GM18870 (cell line): ENCODE data around the gene LIG3.
"Not testable (repeated sequence)": the region's sequence is repeated elsewhere in the genome, so short reads cannot be mapped to it uniquely, and the experiment has no call there.

Source experiments
- ATAC-seq: cut with Tn5 transposase; IDR thresholded peaks from one replicate; pipeline ENCODE4 v1.9.1; 2021; ENCODE audit warnings: moderate library complexity; ENCODE audit not compliant: unreplicated experiment

The LIG3 gene

GRCh38 chr17:34998205-34998604, 17.9 kb downstream of the LIG3 start:
- no peak for ATAC-seq

GRCh38 chr17:34999456-34999855, 19.1 kb downstream of the LIG3 start:
- no peak for ATAC-seq

DNA sequence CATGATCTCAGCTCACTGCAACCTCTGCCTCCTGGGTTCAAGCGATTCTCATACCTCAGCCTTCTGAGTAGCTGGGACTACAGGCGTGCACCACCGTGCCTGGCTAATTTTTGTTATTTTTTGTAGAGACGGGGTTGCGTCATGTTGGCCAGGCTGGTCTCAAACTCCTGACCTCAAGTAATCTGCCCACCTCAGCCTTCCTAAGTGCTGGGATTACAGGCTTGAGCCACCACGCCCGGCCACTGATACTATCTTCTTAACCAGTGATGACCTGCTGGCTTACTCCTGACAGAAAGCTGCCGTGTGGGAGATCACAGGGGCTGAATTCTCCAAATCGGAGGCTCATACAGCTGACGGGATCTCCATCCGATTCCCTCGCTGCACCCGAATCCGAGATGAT, 20.7 kb downstream of the LIG3 start:
- not testable (repeated sequence) for ATAC-seq

- ATAC-seq, result no peak
Observed at GRCh38 chr17:35001549-35001948, 21.2 kb downstream of the LIG3 start.

GRCh38 chr17:35002876-35003551, 22.7 kb downstream of the LIG3 start:
- no peak for ATAC-seq

DNA sequence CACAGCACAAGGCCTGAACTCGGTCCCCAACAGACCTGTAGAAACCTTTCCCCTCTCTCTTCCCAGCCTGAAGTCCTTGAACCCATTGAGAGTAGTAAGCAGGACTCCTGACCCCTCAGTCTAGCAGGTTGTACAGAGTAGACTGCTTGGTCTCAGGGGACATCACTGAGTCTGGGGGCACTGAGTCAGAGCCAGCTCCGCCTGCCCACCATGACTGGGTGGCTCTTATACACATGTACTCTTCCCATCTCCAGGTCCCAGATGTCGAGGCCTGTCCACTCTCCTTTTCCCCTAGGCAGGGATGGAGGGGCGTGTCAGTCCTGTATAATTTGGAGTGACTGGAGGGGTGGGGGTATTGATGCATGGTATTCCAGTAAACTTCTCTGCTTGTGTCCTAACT, 23.5 kb downstream of the LIG3 start:
- ATAC-seq, result no peak

DNA sequence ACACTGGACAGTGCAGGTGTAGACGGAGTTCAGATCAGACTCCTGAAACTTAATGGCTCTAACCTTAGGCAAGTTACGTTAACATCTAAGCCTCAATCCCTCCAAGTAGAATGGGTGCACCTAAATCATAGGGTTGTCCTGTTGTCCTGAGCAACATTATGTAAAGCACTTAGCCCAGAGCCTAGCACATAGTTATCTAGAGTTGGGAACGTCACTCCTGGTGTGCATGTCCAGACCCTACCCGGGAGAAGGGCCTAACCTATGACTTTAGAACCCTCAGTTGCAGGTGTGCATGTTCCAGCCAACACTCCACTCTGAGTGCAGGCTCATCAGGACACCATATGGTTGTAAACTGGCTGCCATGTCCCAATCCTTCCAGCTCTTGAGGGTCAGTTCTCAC, 26.0 kb downstream of the LIG3 start:
- no peak for ATAC-seq

DNA sequence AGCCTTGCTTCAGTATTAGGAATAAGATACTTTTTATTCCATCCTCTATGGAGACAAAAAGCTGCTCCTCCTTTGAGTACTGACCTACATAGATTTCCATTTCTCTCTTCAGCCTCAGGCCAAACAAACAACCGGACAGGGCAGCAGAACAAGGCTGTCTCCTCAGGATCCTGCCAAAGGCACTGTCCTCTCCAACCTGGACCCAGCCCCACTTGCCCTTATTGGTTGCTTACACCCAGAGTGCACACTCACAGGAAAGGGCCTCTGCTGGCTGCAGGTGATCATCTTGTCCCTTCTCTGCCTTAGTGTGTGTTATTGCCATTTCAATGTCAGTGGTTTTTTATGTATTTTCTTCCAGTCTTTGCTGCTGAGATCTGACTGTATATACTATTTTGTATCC, 26.6 kb downstream of the LIG3 start:
- ATAC-seq, result no peak

GRCh38 chr17:35010093-35010492, 29.8 kb downstream of the LIG3 start:
- no peak for ATAC-seq

GRCh38 chr17:35011671-35012216, 31.4 kb downstream of the LIG3 start:
- ATAC-seq, result no peak

DNA sequence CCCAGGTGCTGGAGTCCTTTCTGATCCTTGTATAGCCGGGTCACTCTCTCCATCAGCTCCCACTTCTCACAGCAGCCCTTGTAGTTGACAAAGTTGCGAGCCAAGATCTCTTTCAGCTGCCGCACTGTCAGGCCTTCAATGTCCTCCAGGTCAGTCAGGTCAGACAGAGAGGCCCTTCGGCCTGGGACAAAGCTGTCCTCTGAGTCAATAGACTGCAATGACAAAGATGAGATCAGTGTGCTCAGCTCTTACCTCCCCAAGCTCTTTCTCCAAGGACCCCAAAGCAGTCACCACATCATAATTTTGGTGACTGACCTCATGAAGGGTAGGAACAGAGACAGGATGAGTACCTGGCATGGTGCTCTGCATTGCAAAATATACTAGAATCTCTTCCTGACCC, 36.1 kb downstream of the LIG3 start:
- no peak for ATAC-seq

- ATAC-seq, result no peak
Observed at GRCh38 chr17:35017021-35017420, 36.7 kb downstream of the LIG3 start.

DNA sequence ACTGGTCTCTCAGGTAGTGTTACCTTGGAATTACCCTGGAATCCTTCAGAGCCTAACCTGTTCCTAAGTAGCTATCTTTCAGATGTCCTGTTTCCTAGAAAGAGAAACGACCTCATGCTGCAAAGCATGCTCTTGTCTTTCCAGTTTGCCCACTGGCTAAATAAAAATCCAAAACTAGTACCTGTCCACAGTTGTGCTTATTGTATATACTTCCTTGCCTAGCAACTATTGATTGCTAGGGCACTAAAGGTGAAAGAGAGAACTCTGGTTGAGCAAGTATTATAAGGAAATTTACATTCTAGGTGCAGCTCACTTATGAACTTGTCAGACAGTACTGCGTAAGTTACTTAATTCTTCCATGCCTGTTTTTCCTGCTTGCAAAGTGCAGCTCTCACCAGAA, 38.5 kb downstream of the LIG3 start:
- ATAC-seq, result no peak

- no peak for ATAC-seq
Observed at GRCh38 chr17:35019386-35020179, 39.3 kb downstream of the LIG3 start.

DNA sequence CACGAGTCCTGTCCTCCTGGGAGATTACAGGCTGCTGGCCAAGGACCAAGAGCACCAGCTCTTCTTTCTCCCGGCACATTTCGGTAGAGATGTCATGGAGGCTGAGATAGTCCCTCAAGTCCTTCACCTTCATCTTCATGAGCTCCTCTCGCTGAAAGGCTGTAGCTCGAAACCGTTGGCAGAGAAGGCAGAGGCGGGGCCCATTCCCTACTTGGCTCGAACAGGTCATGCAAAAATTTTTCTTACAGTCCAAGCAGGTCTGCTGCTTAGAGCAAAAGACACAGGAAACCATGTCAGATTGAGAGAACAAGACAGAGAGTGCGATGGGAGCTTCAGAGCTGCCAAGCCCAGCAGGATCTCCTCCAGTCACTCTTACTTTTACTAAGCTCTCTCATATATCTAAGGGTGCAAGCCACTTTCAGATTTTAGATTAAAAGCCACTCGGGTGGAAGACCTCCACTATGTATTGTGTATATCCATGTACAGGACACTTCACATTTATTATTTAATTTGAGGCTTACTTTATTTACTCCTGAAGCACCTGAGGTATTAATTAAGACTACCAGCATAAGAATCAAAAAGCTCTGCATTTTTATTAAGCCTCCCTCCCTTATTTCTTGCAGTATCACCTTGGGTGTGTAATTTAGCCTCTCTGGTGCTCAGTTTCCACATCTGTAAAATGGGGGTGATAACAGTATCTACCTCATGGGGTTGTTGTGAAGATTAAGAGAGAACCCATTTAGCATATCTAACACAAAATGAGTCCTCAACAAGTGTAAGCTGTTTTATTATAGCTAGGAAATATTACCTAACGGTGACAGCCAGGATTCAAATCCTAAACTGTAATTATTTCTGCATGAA, 41.4 kb downstream of the LIG3 start:
- ATAC-seq, result no peak

- ATAC-seq, result no peak
Observed at GRCh38 chr17:35022536-35023063, 42.3 kb downstream of the LIG3 start.

DNA sequence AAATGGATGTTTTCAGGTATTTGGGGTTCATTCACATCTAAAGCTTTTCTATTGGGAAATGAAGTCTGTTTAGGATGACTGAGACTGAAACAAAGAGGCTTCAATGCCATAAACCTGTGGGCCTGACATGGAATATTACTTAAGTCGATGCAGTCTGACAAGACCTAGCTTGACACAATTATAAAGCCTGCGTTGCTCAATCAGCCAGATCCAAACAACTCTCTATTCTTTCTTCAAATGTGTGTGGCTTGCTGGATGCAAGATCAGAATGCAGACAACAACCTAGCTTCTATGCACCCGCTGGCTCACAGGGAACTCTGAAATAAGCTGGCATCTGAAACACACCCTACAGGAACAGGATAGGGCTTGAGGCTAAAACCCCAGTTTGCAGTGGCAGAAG, 43.2 kb downstream of the LIG3 start:
- ATAC-seq, result no peak

GRCh38 chr17:35025541-35025940, 45.2 kb downstream of the LIG3 start:
- no peak for ATAC-seq

- ATAC-seq, result not testable (repeated sequence)
Observed at GRCh38 chr17:35028097-35028496, 47.8 kb downstream of the LIG3 start.

DNA sequence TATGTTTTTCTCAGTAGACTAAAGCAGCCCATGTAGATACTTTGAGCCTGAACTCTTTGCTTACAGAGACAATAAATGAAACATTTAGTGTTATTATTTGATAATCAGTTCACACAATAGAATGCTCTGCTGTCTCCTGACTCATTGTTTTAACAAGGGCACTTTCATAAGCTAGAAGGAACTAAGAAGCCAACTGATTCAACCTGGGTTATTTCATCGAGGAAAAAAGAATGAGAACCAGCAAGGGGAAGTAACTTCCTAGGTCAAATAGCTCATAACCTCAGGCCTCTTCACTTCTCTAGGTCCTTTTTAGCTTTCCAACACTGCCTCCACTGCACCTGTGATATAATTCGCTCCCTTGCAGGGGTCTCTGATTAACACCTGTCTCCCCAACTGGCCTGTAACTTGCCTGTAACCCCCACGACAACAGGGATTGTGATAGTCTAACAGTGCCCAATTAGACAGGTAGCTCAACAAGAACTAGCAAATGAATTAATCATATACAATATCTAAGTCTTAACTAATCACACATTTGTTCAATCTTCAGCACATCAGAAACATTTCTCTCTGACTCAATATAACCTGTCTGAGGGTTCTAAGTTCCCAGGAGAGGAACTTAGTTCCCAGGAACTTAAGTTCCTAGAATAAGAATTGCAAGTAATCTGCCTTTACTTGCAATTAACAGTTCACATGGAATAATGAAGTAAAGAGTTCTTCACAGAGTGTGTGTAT, 48.4 kb downstream of the LIG3 start:
- ATAC-seq, result no peak
